NCI-H510A treated with DMSO at 0.1 percent for 48 hours (cell line): ENCODE data around the gene LHCGR.
"Not testable (repeated sequence)": the region's sequence is repeated elsewhere in the genome, so short reads cannot be mapped to it uniquely, and the experiment has no call there.

Experiments used
- DNase-seq: peaks from one replicate; lab custom pipeline; 2025; lab: John Stamatoyannopoulos, UW

LHCGR gene

GRCh38 chr2:48739236-48739635 lies 16.3 kb downstream of the LHCGR start:
- DNase-seq = not testable (repeated sequence)

DNA sequence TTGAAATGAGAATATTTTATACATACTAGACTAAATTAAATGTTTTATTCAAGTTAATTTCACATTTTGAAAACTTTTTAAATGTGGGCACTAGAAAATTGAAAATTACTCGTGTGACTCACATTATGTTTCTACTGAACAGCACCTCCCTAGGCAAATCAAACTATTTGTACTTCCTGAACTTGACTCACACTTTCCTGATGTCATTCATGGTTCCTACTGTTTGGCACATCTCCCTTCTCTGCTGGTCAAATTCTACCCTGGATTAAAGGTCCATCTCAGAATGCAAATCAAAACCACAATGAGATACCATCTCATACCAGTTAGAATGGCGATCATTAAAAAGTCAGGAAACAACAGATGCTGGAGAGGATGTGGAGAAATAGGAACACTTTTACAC lies 16.7 kb downstream of the LHCGR start:
- DNase-seq = no peak

GRCh38 chr2:48736251-48736650 lies 19.3 kb downstream of the LHCGR start:
- no peak for DNase-seq

DNA sequence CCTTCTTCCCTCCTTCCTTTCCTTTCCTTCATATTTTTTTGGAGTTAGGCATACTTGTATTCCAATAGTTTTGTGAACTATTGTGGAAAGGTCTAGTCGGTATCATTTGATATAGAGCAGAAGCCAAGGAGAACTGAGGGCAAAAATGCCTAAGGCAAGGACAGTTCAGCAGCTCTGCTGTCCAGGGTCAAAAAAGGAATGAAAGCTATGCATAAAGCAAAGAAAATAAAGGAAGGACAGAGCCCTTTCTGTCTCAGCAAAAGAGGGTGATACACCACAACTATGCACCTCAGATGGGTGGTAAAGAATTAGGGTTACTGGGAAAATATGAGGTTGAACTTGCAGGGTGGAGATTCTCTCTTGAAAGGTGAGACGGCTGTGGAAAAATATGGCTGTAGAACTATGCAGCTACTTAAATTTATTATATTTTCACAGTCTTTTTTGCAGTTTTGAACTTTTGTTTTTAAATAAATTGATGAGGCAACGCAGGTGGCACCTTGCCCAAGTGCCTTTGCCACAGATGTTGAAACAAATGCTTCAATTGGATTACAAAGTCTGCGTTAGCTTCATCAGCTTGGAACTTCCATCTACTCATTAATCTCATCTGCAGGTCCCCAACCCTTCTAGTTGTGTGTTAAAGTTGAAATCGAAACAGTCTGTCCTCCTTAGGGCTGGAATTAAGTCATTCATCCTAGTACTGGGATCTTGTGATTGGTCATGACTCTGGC lies 20.8 kb downstream of the LHCGR start:
- DNase-seq = no peak

DNA sequence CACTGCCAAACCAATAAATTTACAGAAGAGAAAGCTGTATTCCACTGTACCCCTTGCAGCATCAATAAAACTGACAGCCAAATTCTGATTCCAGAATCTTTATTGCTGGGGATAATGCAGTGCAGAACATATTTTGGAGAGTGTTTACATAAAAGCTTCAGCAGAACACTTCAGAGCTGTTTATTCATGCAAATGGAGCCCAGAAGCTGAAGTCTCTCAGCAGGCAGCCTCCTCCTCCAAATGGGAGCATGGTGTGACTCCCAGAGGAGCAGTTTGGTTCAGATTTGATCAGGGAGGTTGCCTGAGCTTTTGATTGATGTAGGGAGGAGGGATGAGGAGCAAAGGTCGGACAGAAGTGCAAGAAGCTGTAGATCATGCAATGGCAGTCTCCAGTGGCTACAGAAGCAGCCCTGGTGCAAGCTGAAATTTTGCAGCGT lies 22.4 kb downstream of the LHCGR start:
- DNase-seq = peak; percentile 90

DNA sequence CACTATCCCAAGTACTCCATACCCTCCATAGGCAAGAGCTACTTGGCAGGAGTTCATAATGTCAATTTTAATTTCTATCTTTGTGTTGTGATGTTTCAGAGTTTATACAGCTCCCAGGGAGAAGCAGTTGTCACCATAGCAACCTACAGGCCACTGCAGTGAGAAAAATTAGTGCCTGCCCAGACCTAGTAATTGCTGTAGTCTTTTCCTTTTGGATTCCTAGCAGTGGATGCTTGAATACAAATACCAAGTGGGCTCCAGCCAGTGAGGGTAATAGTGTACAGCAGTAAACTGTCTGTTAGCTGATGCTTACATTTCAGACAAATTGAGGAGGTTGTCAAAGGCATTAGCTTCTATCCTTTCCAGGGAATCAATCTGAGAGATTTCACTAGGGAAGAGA lies 26.7 kb downstream of the LHCGR start:
- DNase-seq = no peak

- DNase-seq = no peak
These were observed 27.2 kb downstream of the LHCGR start for GRCh38 chr2:48728295-48728694.

DNA sequence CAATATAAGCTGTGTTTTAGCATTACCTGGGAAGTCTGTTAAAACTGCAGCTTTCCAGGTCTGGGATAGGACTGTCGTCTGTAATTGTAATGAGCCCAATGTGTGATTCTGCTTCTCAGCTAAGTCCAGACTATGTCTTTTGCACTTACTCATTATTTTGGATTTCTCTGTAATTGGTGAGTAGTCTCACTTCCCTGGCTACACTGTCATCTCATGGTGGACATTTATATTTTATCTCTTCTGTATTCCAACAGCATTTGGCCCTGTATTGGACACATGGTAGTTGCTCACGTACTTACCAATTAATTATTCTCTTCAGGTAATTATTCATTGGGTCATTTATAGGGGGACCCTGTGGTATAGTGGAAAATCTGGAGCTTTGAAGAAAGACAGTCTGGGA lies 28.0 kb downstream of the LHCGR start:
- no peak for DNase-seq

- DNase-seq = no peak
These were observed 29.6 kb downstream of the LHCGR start for GRCh38 chr2:48725696-48726494.

- DNase-seq = no peak
These were observed 31.2 kb downstream of the LHCGR start for GRCh38 chr2:48724278-48724677.

DNA sequence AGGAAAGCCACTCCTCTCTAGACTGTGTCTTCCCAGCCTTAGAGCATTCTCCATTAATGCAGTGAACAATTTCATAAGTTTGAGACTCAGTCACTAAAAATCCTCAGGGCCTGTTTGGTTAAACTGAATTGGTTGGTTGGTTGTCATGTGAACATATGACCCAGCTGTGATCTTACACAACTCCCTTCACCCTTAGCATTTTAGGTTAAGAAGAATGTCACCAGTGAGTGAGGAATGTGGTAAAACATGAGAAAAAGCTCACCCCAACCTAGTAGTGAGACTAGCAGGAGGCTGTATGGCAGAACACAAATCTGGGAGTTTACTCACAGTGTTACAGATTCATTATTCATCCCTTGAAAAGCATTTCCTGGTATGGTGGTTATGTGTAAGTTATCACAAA lies 32.4 kb downstream of the LHCGR start:
- DNase-seq = no peak

- DNase-seq = no peak
These were observed 33.1 kb downstream of the LHCGR start for GRCh38 chr2:48722391-48722790.

- DNase-seq = no peak
These were observed 34.4 kb downstream of the LHCGR start for GRCh38 chr2:48721158-48721557.

- peak; percentile 33 for DNase-seq
These were observed 35.9 kb downstream of the LHCGR start for GRCh38 chr2:48719480-48720177.

- DNase-seq = no peak
These were observed 37.7 kb downstream of the LHCGR start for GRCh38 chr2:48717846-48718245.

DNA sequence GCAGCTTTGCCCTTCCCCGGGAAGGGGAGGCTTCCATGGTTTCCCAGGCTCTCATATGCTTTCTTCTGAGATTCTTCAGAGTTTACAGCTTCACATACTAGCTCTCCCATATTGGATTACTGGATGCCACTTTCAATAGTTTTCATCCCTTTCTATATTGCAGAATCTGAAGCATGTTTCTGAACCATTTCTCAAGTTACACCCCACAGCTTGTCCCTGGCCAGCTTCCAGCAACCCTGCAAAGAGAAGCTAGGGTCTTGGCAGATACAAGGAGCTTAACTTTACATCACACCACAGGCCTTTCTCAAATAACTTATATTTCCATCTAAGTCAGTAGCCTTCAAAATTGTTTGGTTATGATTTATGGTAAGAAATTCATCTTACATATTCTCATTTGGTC lies 39.6 kb downstream of the LHCGR start:
- no peak for DNase-seq

- DNase-seq = no peak
These were observed 40.3 kb downstream of the LHCGR start for GRCh38 chr2:48715042-48715899.

GRCh38 chr2:48714245-48714644 lies 41.3 kb downstream of the LHCGR start:
- no peak for DNase-seq

DNA sequence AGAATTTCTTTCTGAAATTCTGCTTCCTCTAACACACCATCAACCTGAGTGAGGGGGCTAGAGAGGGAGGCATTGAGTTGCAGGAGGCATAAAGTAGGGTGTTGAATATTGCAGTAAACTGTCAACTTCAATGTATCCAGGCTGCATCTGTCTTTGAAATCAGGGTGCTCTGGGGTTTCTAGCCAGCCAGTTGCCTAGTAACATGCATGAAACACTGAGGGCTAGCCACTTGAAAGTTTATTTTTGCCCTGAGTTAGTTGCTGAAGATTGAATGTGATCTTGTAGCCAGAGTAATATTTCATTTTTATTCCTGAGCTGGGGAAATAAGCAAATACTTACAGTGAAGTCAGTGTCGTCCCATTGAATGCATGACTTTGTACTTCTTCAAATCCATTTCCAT lies 41.9 kb downstream of the LHCGR start:
- DNase-seq = no peak

DNA sequence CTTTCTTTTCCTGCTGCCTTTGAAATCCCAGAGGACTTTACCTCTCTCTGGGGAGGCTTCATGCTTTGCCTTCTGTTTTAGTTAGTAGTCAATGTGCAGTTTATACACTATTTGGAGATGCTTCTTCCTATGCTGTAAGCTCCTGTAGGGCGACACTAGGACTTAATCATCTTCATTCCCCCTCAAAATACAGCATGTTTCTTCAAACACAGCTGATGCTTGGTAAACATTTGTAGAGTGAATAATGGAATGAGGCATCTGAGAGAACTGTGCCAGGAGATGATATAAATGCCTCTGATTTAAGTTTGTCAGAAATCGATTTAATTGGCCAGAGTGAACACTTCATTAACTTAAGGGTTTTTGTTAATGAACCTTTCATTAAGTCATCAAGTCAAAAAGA lies 43.4 kb downstream of the LHCGR start:
- DNase-seq = no peak

GRCh38 chr2:48711343-48711742 lies 44.2 kb downstream of the LHCGR start:
- DNase-seq = no peak
